NCI-H1048 (cell line): ENCODE data around the gene SLC35B3.
"Not testable (repeated sequence)": the region's sequence is repeated elsewhere in the genome, so short reads cannot be mapped to it uniquely, and the experiment has no call there.

Experiments
- DNase-seq: peaks from one replicate; lab custom pipeline; 2025; lab: John Stamatoyannopoulos, UW

SLC35B3 gene

DNA sequence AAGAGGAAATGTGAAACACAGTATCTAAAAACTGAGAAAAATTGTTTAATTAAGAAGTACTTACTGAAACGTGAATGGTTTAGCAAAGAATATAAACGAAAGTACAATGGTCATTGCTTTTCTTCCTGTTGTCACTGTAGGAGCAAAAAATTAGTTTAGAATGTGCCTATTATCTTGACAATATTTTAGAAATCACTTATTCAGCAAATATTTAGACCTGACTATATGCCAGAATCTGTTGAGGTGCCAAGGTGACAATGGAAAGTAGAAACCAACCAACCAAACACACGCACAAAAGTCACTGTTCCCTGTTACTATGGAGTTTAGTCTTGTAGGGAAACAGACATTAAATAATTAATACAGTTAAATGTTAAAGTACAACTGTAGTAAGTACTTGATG is 20.5 kb downstream of the SLC35B3 start:
- no peak for DNase-seq

DNA sequence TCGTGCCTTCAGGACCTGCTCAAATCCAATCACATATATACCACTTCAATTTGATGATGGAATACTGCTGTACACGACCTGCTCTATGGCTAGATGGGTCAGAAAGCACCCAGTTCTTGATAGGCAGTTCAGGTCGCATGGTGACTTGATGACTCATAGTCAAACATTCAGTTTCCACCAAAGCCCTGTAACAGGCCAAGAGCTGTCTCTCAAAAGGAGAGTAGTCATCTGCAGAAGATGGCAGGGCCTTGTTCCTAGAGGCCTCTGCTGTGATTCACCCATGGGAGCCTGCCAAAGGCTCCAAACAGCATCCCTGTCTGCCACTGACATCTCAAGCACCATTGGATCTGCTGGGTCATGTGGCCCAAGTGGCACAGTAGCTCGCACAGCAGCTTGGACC is 29.4 kb downstream of the SLC35B3 start:
- not testable (repeated sequence) for DNase-seq

DNA sequence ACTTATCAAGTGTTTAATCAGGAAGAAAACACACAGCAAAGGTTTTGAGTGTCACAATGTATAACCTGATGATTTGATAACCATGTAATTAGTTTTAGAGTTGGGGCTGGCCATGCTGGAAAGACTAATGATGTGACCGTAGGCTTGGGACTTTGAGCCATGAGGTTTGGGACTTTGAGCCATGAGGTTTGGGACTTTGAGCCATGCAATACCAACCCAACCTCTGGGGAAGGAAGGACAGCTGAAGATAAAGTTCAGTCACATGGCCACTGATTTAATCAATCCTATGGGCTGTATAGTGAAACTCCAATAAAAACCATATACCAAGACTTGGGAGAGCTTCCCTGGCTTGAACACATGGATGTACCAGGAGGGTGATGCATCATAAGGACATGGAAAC is 32.8 kb downstream of the SLC35B3 start:
- DNase-seq: no peak

DNA sequence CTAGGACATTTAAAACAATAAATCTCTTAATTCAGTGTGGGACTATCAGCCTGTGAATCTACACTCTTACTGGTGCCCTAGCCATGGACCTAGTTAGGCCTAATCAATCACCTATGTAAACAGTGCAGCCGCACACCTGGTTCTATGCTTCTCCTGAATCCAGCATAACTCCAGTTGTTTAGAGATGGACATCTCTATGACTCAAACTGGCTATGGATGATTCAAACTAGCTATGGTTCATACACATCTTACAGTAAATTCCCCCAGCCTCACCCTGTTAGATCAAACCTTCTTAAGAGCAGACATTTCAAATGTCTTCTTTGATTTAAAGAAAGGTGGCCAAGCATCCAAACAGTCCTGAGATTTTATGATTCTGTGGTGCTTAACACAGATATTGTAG is 34.7 kb downstream of the SLC35B3 start:
- no peak for DNase-seq

DNA sequence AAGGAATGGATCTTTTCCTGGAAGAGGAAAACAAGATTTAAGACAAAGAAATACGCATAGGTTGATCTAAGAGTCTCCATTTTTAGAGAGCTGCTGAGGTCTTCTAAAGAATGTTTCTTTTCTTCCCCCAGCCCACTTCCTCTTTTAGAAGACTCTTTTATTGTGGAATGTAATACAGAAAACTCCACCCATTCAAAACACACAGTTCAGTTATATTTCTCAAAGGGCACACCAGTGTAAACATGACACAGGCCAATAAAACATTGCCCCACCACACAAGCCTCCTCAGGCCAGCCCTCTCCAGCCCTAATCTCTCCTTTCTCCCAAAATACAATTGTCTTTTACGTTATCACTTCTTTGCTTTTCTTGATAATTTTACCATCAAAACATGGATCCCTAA is 42.8 kb downstream of the SLC35B3 start:
- DNase-seq: no peak

DNA sequence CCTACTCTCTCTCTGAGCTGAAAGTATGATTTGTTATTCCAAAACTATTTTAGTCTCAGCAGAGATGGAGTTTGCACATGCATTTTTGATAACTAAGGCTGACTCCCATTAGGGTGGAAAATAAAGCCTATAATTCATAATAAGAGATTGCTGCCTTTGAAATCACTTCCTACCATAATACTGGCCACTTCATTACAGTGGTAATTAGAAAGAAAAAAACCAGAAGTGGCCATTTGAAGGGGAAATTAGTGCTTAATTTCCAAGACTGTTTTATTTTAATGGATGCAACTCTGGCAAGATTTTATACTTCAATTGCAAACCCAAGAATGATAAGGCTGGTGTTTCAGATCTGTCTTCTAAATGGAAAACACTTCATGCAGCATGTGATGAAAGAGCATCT is 43.4 kb downstream of the SLC35B3 start:
- DNase-seq: no peak

DNA sequence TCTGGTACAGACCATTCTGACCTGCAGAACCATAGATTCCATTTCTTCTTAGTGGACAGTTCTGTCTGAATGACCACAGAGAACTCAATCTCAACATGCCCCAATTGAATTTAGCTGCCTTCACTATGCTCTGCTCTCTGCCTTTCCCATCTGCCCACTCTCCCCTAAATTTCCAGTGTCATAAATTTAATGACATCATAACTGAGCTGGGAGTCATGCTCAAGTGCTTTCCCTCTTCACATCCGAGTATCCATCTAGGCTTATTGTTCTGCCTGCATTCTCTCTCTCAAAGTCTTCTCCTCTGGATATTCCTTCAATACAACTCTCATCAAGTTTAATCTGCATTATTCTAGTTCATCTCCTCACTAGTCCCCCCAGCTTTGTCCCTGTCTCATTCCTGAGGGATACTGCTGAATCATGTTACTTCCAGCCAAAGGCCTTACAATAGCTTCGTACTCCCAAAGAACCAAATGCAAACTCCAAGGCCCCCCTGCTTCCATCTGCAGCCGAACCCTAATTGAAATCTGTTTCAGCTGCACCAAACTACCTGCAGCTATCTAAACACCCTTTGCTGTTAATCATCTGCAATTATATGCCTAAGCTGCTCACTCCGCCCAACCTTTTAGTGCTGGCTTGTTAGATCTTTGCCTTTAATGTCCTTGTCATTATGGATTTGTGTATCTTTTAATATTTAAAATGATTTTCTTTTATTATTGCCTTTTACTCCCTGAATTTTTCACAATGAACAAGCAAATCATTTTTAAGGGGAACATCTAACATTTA is 46.1 kb downstream of the SLC35B3 start:
- no peak for DNase-seq

DNA sequence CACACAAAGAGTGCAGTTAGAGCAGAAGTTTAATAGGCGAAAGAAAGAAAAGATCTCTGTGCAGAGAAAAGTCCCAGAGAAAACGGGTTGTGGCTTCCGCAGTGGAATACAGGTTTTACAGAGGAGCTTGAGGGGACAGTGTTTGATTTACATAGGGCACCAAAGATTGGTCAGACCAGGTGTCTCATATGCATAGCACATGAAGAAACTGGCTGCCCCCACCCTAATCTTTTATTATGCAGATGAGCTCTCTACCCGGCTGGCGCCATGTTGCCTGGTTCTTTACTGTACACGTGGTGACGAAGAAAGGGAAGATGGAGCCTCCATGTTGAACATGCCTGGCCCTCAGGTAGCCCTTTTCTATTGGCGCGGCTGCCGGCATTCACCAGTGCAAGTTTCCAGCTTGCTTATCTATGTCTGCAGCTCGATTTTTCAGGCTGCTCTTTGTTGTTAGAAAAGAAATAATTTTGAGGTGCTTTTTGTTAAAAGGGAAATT is 47.4 kb downstream of the SLC35B3 start:
- DNase-seq: no peak

DNA sequence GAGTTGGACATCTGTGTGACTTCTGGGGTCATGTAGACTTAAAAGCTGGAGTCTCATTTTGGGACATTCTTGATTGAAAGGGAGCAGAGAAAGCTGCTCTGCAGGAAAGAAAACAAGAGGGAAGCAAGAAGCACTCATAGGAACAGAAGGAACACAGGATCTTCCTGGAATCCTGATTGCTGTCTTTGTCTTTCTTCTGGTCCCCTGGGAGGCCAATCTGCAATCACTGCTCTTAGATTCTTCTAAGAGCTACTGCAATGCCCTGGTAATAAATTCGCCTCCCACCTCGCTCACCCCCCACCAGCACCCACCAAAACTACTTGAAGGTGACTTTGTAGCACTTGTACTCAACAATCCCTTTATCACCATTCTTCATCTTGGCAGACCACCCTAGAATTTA is 51.8 kb downstream of the SLC35B3 start:
- no peak for DNase-seq

DNA sequence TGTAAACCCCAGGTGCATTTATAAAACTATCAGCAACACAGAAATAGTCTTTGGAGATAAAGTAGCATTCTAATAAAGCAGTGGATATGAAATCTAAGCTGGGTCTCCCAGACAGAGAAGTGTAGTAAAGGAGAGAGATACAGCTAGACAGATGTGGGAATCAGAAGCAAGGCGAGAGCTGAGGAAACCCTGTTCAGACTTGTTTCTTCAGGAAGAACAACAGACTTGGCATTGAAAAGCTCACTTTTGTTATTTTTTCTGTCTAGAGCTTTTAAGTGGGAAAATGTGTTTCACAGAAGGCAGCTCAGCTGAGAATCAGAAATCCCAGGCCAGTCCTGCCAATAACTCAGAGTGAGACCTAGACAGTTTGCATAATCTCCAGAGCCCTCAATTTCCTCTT is 52.9 kb downstream of the SLC35B3 start:
- DNase-seq: no peak

DNA sequence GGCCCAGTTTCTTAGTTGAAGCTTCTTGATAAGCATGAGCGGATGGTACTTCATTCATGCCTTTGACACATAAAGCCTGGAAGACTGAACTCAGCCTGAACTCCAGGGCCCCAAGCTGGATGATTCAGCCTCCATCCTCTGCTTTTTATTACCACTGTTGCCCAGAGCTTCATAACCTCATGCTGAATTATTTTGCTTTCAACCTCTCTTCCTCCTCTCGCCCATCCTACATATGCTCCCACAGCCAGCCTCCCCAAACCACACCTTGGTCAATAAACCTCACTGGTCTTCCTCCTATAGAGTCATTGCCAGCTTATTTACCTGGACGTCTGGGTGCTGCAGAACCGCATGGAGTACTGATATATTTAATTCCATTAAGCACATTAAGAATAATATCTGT is 59.4 kb downstream of the SLC35B3 start:
- DNase-seq: no peak
